VCaP (cell line): ENCODE measurements around the gene SSNA1.

Source experiments
- H3K27ac ChIP-seq: fragments of 450-650 bp; 2 replicates; pipeline ENCODE4 v1.5.1; 2017
- TF ChIP-seq, protein P1 (sequence below): fragments of 450-650 bp; conservative IDR thresholded peaks from 2 replicates; pipeline ENCODE4 v1.5.1; 2017; ENCODE audit warnings: mild to moderate bottlenecking, moderate library complexity

SSNA1 gene

GRCh38 chr9:137221506-137222111 lies 33.1 kb downstream of the SSNA1 start:
- H3K27ac ChIP-seq = peak overlapping the region; percentile 97

DNA sequence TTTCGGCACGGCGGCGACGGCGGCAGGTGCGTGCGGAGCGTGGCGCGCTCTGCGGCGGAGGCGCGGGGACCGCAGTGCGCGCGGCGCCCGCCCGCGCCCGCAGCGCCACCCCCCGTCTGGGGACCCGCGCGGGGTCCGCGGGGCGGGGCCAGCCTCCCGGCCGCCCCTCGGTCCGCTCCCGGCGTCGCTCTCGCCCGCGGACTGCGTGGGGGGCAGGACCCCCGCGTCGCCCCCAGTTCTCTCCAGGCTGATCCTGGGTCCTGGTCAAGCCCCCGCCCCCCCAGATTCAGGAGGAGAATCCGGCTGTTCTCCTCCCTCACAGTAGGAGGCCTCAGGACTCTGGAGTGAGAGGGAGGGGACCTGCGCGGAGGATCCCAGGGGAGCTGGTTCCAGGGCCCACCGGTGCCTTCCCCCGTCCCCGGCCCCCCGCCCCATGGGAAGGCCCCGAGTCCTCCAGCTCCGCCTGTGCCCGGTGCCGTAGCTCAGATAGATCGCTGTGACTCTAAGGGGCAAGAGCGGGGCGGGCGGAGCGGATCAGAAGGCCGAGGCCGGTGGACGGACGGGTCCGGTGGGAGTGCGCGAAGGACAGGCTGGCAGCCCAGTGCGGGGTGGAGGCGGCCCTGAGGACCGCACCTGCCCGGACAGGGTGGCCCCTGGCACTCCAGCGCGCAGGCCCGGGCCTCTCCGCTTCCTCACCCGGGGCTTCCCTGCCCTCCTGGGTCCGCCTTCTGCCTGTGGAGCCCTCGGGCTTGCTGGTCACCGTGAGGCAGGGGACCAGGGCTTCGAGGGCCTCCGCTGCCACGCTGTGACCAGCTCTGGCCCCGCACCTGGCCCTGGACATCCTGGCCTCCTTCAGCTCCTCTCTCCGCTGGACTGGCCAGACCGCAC lies 34.0 kb downstream of the SSNA1 start, which contains the start of gene RNF208:
Gene RNF208 (minus strand): TSS at position 51 of the 888 bp plus-strand sequence. CDS start 1,028 bp downstream, outside the sequence.
- TF ChIP-seq, protein P1, sequence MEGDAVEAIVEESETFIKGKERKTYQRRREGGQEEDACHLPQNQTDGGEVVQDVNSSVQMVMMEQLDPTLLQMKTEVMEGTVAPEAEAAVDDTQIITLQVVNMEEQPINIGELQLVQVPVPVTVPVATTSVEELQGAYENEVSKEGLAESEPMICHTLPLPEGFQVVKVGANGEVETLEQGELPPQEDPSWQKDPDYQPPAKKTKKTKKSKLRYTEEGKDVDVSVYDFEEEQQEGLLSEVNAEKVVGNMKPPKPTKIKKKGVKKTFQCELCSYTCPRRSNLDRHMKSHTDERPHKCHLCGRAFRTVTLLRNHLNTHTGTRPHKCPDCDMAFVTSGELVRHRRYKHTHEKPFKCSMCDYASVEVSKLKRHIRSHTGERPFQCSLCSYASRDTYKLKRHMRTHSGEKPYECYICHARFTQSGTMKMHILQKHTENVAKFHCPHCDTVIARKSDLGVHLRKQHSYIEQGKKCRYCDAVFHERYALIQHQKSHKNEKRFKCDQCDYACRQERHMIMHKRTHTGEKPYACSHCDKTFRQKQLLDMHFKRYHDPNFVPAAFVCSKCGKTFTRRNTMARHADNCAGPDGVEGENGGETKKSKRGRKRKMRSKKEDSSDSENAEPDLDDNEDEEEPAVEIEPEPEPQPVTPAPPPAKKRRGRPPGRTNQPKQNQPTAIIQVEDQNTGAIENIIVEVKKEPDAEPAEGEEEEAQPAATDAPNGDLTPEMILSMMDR = no peak
- H3K27ac ChIP-seq = peak within 1 kb of the TSS; percentile 97

More at GRCh38 chr9:137221506-137222111, 33.1 kb downstream of the SSNA1 start:
- TF ChIP-seq, protein P1 = no peak

GRCh38 chr9:137223078-137223970 lies 34.8 kb downstream of the SSNA1 start:
- peak overlapping the region; percentile 97 for H3K27ac ChIP-seq

GRCh38 chr9:137224830-137225694 lies 36.6 kb downstream of the SSNA1 start, which contains the start of gene CYSRT1:
Gene CYSRT1 (plus strand): TSS chr9:137225174. CDS start chr9:137225622, 448 bp downstream.
- TF ChIP-seq, protein P1 = no peak
- H3K27ac ChIP-seq = peak within 1 kb of the TSS; percentile 97

More at GRCh38 chr9:137223078-137223970, 34.8 kb downstream of the SSNA1 start:
- TF ChIP-seq, protein P1 = no peak

DNA sequence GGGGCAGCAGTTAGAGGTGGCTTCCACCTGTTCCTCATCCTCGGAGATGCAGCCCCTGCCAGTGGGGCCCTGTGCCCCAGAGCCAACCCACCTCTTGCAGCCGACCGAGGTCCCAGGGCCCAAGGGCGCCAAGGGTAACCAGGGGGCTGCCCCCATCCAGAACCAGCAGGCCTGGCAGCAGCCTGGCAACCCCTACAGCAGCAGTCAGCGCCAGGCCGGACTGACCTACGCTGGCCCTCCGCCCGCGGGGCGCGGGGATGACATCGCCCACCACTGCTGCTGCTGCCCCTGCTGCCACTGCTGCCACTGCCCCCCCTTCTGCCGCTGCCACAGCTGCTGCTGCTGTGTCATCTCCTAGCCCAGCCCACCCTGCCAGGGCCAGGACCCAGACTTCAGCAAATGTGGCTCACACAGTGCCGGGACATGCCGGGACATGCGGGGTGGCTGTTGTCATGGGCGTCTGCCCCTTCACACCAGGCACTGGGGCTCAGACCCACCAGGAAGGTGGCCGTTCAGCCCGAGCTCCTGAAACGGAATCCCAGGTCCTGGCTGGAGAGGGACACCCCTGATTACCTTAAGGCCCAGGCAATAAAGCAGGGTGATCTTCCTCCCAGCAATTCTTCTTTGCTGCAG lies 37.3 kb downstream of the SSNA1 start:
- TF ChIP-seq, protein P1 = no peak
- H3K27ac ChIP-seq = peak overlapping the region; percentile 97

DNA sequence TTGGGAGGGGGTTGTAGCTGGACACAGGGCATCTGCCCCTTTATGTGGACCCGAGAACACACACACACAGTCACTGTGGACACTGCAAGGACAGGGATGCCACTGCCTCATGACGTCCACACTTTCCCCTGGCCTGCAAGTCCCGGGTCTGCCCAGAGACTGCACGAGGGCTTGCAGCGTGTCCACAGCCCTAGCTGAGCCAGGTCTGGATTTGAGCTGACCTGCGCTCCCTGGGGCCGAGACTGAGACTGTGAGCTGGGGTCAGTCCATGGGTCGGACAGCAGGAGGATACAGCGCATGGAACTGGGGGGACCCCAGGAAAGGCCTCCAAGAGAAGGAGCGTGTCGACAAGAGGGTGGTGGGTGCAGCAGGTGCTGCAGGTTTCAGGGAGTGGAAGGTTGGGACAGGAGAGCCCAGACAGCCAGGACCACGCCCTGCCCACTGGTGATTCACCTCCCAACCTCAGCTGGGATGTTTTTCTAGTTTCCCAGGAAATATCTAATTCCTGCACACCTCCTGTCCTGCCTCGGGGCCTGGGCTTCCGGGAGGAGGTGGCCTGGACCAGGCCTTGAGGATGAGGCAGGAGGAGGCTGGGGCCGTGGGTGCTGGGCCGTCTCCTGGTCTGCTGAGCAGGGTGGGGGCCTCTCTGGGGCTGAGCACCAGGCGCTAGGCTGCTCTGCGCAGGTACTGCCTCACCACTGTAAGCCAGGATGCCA lies 38.0 kb downstream of the SSNA1 start:
- TF ChIP-seq, protein P1 = no peak
- H3K27ac ChIP-seq = peak overlapping the region; percentile 97
